K562 (cell line): ENCODE data around the gene NFYC. TPM values are rescaled to one million over a fixed set of nuclear protein-coding genes. Genes with fewer than 3 reads are reported as not detected.
A peak's percentile ranks its signal among the peaks of the same experiment; 100 is the strongest.

Source experiments
- CXXC5 ChIP-seq: fragments of 250-450 bp; sonication (Bioruptor Pico); IDR thresholded peaks from 2 replicates; pipeline ENCODE4 v1.8.0; 2022; ENCODE audit warnings: inconsistent platforms, mild to moderate bottlenecking, moderate library complexity
- E2F6 ChIP-seq, 2 experiments: IDR thresholded peaks; 2 replicates each; pipeline ENCODE4 v1.6.1; 2011; ENCODE audit warnings: borderline replicate concordance in 1 of 2, control low read depth in 1 of 2, low read depth in 1 of 2, low read length in 1 of 2, mild to moderate bottlenecking in 1 of 2, mixed read lengths in 1 of 2, moderate library complexity in 1 of 2; ENCODE audit not compliant: insufficient read depth in 1 of 2, insufficient read length in 1 of 2, poor library complexity in 1 of 2, severe bottlenecking in 1 of 2; ENCODE audit errors: extremely low read depth in 1 of 2
- MBD2 ChIP-seq: sonication (generic); IDR thresholded peaks from 2 replicates; pipeline ENCODE4 v1.6.1; 2016; ENCODE audit warnings: low read depth, borderline replicate concordance
- NR2F6 ChIP-seq: fragments of 450-650 bp; formaldehyde crosslinking; IDR thresholded peaks from 2 replicates; pipeline ENCODE4 v1.4.0; 2020; ENCODE audit warnings: mild to moderate bottlenecking
- SIN3B ChIP-seq: fragments of 450-650 bp; IDR thresholded peaks from 2 replicates; pipeline ENCODE4 v1.6.1; 2017; ENCODE audit warnings: low read depth, mild to moderate bottlenecking, moderate library complexity
- TEAD4 ChIP-seq, 2 experiments: sonication (generic) in 1 of 2; formaldehyde crosslinking in 1 of 2; IDR thresholded peaks; 2 replicates each; pipeline versions ENCODE4 v1.6.1 to v1.8.0; 2012 to 2022; ENCODE audit warnings: borderline replicate concordance in 1 of 2, inconsistent platforms in 1 of 2, low read length in 1 of 2, mild to moderate bottlenecking in 1 of 2, missing genetic modification reagents in 1 of 2
- ZBTB40 ChIP-seq, 2 experiments: fragments of 450-650 bp in 1 of 2; sonication (generic) in 1 of 2; formaldehyde crosslinking in 1 of 2; IDR thresholded peaks; 2 replicates each; pipeline versions ENCODE4 v1.7.1 to v1.9.0; 2016 to 2022; ENCODE audit warnings: inconsistent platforms in 1 of 2, mild to moderate bottlenecking in 1 of 2, missing genetic modification reagents in 1 of 2
- ZNF778 ChIP-seq: fragments of 450-650 bp; formaldehyde crosslinking; IDR thresholded peaks from 2 replicates; pipeline ENCODE4 v1.4.0; 2020; ENCODE audit warnings: mild to moderate bottlenecking, moderate library complexity
- polyA plus RNA-seq, 8 experiments: library from polyadenylated mRNA; depleted of rRNA in 4 of 8; stranded (reverse) in 5 of 8; unstranded in 3 of 8; fragments of >200 nt; fragmentation: Nextera tagmentation in 2 of 8; fragmentation: Illumina TruSeq in 1 of 8; extraction: Ambion mirVana in 2 of 8; extraction: Trizol in 1 of 8; gene quantifications; 2 replicates each; pipeline versions ENCODE4 v1.2.1 to v1.2.3, GENCODE V29; 2011 to 2014; ENCODE audit warnings: inconsistent platforms in 1 of 8, missing spikeins in 1 of 8
- total RNA-seq, 7 experiments: library from RNA; depleted of rRNA in 6 of 7; stranded (reverse); fragments of >200 nt in 6 of 7; fragmentation: Illumina TruSeq in 2 of 7; extraction: Trizol in 2 of 7; gene quantifications; 2 replicates each; pipeline versions ENCODE4 v1.2.1 to v1.2.3, GENCODE V29; 2011 to 2021; ENCODE audit warnings: low replicate concordance in 1 of 7
- TF ChIP-seq, protein P1 (sequence below): fragments of 450-650 bp; IDR thresholded peaks from 2 replicates; pipeline ENCODE4 v1.6.1; 2014; ENCODE audit warnings: low read depth, mild to moderate bottlenecking, moderate library complexity, borderline replicate concordance
- TF ChIP-seq, protein P2 (sequence below): fragments of 250-450 bp; sonication (Bioruptor Pico); IDR thresholded peaks from 2 replicates; pipeline ENCODE4 v1.8.0; 2021; ENCODE audit warnings: moderate library complexity, mild to moderate bottlenecking, inconsistent platforms

Gene NFYC
- total and polyA plus RNA-seq, 9 of the 15 experiments (the other 6 are each of a cell fraction or from before 2014, with no cell fraction given) = 4.8 to 59.8 (median 41.1) TPM

DNA sequence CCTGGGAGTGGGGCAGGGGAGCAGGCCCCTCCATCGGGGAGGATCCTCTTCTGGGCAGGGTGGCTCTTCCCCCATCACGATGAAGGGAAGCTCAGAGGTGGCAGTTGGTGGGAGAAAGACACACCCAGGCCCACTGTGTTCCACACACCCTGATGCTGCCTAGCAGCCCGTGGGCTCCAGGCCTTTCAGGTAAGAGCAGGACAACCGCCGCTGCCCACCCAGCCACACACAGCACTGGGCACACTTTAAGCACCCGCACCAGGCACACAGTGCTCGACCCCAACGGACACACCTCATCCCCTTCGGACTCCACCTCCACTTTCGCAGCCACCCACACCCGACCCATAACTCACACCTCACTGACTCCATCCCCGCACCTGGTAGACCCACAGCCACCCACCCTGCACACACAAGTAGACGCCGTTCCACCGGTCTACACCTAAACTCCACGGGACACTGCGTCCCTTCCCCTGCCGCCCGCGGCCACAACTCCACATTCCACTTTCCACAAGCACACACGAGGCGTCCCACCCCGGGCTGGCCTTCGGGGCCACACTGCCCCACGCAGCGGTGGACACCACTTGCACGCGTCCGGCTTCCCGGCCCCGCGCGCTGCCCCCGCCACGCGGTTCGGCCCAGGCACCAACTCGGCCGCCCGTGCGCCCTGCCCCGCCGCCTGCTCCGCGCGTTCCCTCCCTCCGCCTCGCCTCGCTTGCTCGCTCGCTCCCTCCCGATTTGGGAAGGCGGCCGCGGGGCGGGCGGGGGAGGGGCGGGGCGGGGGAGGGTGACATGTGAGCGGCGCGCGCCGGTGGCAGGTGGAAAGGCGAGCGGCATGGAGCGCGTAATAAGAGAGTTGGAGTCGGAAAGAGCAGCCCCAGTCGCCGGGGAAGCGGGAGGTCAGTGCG lies 91.7 kb downstream of the NFYC start, which contains the start of gene KCNQ4 (continued):
- TF ChIP-seq ZBTB40 (IDR thresholded peaks at IDR 0.05) (peak; percentile 75), ZBTB40 (CRISPR knock-in tag; IDR thresholded peaks at IDR 0.05) (no peak), MBD2 (no peak), CXXC5 (CRISPR knock-in tag) (peak; percentile 80), ZNF778 (CRISPR knock-in tag) (no peak), E2F6 (IDR thresholded peaks at IDR 0.05; ENCODE audit: borderline replicate concordance in 1 of 2, extremely low read depth in 1 of 2, insufficient read depth in 1 of 2, insufficient read length in 1 of 2, low read depth in 1 of 2, low read length in 1 of 2, poor library complexity in 1 of 2, severe bottlenecking in 1 of 2) (peak; percentile 94 to 97), NR2F6 (no peak), SIN3B (0 out of 2 replicates have a peak, but pooled peaks have one; percentile 23), TEAD4 (IDR thresholded peaks at IDR 0.05; ENCODE audit: low read length) (no peak), TEAD4 (CRISPR knock-in tag; IDR thresholded peaks at IDR 0.05; ENCODE audit: borderline replicate concordance) (peak; percentile 93)
- TF ChIP-seq, protein P1, sequence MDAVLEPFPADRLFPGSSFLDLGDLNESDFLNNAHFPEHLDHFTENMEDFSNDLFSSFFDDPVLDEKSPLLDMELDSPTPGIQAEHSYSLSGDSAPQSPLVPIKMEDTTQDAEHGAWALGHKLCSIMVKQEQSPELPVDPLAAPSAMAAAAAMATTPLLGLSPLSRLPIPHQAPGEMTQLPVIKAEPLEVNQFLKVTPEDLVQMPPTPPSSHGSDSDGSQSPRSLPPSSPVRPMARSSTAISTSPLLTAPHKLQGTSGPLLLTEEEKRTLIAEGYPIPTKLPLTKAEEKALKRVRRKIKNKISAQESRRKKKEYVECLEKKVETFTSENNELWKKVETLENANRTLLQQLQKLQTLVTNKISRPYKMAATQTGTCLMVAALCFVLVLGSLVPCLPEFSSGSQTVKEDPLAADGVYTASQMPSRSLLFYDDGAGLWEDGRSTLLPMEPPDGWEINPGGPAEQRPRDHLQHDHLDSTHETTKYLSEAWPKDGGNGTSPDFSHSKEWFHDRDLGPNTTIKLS = no peak; the same call in 1 of the 2 replicates
- TF ChIP-seq, protein P2, sequence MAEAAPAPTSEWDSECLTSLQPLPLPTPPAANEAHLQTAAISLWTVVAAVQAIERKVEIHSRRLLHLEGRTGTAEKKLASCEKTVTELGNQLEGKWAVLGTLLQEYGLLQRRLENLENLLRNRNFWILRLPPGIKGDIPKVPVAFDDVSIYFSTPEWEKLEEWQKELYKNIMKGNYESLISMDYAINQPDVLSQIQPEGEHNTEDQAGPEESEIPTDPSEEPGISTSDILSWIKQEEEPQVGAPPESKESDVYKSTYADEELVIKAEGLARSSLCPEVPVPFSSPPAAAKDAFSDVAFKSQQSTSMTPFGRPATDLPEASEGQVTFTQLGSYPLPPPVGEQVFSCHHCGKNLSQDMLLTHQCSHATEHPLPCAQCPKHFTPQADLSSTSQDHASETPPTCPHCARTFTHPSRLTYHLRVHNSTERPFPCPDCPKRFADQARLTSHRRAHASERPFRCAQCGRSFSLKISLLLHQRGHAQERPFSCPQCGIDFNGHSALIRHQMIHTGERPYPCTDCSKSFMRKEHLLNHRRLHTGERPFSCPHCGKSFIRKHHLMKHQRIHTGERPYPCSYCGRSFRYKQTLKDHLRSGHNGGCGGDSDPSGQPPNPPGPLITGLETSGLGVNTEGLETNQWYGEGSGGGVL (CRISPR knock-in tag) = no peak
